Suprapubic skin (tissue), 4 donors: ENCODE data around the gene UMAD1. TPM values are rescaled to one million over a fixed set of nuclear protein-coding genes. Genes with fewer than 3 reads are reported as not detected.

Experiments used
- DNase-seq, 2 donors: peaks; one replicate each; pipeline ENCODE4 v3.0.0-alpha.2; 2019; ENCODE audit warnings: low spot score in 2 of 2
- H3K27ac ChIP-seq: fragments of 200-600 bp; sonication (generic); one replicate; pipeline ENCODE4 v1.5.1; 2019
- H3K27me3 ChIP-seq: fragments of 200-600 bp; sonication (generic); one replicate; pipeline ENCODE4 v1.5.1; 2019
- H3K36me3 ChIP-seq: fragments of 200-600 bp; sonication (generic); one replicate; pipeline ENCODE4 v1.5.1; 2019
- H3K4me1 ChIP-seq: fragments of 200-600 bp; sonication (generic); one replicate; pipeline ENCODE4 v1.5.1; 2019
- H3K4me3 ChIP-seq: fragments of 200-600 bp; sonication (generic); one replicate; pipeline ENCODE4 v1.5.1; 2019; ENCODE audit warnings: mild to moderate bottlenecking
- H3K9me3 ChIP-seq: fragments of 200-600 bp; sonication (generic); one replicate; pipeline ENCODE4 v1.5.1; 2019
- EP300 ChIP-seq: sonication (generic); formaldehyde crosslinking; IDR thresholded peaks from one replicate; pipeline ENCODE4 v1.6.1; 2017; ENCODE audit warnings: antibody characterized with exemption
- POLR2A ChIP-seq, 2 donors: fragments of 450-650 bp; IDR thresholded peaks; one replicate each; pipeline ENCODE4 v1.6.1; 2017; ENCODE audit warnings: antibody characterized with exemption in 2 of 2, mild to moderate bottlenecking in 2 of 2, moderate library complexity in 2 of 2
- POLR2AphosphoS5 ChIP-seq, 3 donors: sonication (generic); formaldehyde crosslinking; IDR thresholded peaks; one replicate each; pipeline ENCODE4 v1.6.1; 2017; ENCODE audit warnings: antibody characterized with exemption in 3 of 3
- WGBS: methylation state at CpG from one replicate; pipeline ENCODE4 v1.1.5; 2018; 5-methylcytosine and 5-hydroxymethylcytosine counted together
- total RNA-seq, 4 donors: library from RNA; depleted of rRNA; stranded (reverse); fragments of >200 nt; gene quantifications; one replicate each; pipeline ENCODE4 v1.1.0, GENCODE V29; 2016
- TF ChIP-seq, protein P1 (sequence below), 2 donors: fragments of 200-600 bp in 1 of 2; fragments of 450-650 bp in 1 of 2; sonication (generic) in 1 of 2; IDR thresholded peaks; one replicate each; pipeline ENCODE4 v1.5.1; 2016 to 2019; ENCODE audit warnings: antibody characterized with exemption in 2 of 2, mild to moderate bottlenecking in 1 of 2, moderate library complexity in 1 of 2

UMAD1 gene
- total RNA-seq, 4 donors from 2014 or later: 9.3 to 28.9 (median 17.7) TPM

DNA sequence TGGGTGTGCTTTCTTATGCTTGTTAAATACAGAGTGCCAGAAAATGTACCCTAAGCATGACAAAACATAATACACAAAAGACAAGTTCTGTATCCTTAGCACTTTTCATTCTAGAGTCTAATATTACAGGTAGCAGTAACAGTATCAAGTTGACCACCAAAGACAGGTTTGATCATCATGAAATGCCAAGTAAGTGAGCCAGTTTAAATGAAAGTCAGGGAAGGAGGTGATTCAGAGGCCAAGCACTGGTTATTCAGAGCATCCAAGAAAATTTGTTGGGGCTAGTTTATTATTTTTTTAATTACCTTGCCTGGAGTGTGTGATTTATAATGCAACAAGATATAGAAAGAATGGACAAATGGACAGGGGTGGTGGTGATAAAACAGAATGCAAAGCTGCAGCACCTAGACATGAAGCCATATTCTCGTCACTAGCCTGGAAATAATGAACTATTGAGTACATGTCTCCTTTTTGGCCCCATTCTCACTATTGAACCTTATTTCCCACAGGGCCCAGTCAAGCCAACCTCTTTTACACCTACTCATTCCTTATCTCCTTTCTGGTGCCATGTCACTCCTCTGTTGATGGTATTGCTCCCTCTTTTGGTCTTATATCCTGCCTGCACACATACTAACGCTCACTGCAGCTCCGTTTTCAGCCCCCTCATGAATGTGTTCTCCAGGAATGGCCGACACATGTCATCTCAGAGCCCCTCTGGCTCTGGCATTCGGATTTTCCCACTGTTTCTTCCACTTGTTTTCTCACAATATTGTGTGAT lies 249.4 kb downstream of the UMAD1 start:
- no peaks in the 10 kb centered on the region for H3K9me3 ChIP-seq
- H3K27me3 ChIP-seq: no peaks in the 10 kb centered on the region
- TF ChIP-seq POLR2A (IDR thresholded peaks at IDR 0.05) (no peak), EP300 (no peak), POLR2AphosphoS5 (IDR thresholded peaks at IDR 0.05) (no peak)
- TF ChIP-seq, protein P1, sequence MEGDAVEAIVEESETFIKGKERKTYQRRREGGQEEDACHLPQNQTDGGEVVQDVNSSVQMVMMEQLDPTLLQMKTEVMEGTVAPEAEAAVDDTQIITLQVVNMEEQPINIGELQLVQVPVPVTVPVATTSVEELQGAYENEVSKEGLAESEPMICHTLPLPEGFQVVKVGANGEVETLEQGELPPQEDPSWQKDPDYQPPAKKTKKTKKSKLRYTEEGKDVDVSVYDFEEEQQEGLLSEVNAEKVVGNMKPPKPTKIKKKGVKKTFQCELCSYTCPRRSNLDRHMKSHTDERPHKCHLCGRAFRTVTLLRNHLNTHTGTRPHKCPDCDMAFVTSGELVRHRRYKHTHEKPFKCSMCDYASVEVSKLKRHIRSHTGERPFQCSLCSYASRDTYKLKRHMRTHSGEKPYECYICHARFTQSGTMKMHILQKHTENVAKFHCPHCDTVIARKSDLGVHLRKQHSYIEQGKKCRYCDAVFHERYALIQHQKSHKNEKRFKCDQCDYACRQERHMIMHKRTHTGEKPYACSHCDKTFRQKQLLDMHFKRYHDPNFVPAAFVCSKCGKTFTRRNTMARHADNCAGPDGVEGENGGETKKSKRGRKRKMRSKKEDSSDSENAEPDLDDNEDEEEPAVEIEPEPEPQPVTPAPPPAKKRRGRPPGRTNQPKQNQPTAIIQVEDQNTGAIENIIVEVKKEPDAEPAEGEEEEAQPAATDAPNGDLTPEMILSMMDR (IDR thresholded peaks at IDR 0.05): no peak
- H3K36me3 ChIP-seq: no peaks in the 10 kb centered on the region
- no peaks in the 10 kb centered on the region for H3K4me1 ChIP-seq
- DNase-seq: no peak
- H3K4me3 ChIP-seq: no peak overlapping the region
- WGBS: 94% methylated on average over 5 of the region's 5 CpGs
- no peak overlapping the region for H3K27ac ChIP-seq

DNA sequence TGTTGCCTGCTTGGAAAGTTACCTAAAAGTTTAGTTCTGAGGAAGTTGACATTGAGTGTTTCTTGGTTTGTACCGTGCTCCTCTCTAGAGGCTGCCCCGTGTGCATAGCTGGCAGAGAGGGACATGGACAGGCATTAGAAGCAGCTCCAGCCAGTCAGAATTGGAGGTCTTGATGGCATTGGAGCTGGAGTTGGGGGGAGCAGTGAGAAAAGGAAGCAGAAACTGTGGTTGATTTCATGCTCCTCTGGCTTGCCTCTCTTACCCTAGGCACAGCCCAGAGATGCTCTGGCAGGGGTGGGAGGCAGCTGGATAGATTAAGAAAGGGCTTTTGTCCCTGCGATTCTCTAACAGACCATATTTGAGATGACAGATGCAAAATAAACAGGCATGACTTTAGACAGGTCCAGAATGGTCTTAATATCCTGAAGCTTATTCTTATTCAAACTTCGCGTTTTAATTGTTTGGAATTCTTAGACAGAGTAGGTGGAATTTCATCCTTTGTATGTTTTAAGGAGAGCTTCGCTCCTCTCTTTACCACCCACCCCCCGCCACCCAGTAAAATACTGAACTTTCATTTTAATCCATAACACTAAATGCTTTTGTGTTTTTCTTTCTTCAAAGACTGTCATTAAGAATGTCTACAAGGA lies 254.6 kb downstream of the UMAD1 start:
- H3K9me3 ChIP-seq: no peaks in the 10 kb centered on the region
- no peak overlapping the region for H3K4me3 ChIP-seq
- no peaks in the 10 kb centered on the region for H3K36me3 ChIP-seq
- H3K27me3 ChIP-seq: no peaks in the 10 kb centered on the region
- no peaks in the 10 kb centered on the region for H3K4me1 ChIP-seq
- H3K27ac ChIP-seq: no peak overlapping the region
- TF ChIP-seq POLR2A (IDR thresholded peaks at IDR 0.05) (no peak), POLR2AphosphoS5 (IDR thresholded peaks at IDR 0.05) (no peak), EP300 (no peak)
- TF ChIP-seq, protein P1 (IDR thresholded peaks at IDR 0.05): no peak
- WGBS: 76% methylated on average over 7 of the region's 7 CpGs
- no peak for DNase-seq

DNA sequence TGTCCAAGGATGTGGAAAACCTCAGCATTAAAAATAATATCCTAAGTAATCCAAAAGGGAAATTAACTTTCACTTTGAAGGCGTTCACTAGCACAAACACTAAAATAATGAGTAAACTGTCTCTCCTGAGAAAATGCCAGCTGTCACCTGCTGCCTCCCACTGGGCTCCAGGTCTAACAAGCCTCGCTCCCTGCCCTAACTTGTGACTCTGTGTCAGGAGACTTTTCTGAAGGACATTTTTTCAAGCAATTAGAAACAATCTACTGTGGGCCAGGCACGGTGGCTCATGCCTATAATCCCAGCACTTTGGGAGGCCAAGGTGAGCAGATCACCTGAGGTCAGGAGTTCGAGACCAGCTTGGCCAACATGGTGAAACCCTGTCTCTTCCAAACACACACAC lies 255.2 kb downstream of the UMAD1 start:
- Histone ChIP-seq H3K36me3 (no peaks in the 10 kb centered on the region), H3K4me1 (no peaks in the 10 kb centered on the region), H3K4me3 (no peak overlapping the region), H3K27ac (no peak overlapping the region), H3K9me3 (no peaks in the 10 kb centered on the region), H3K27me3 (no peaks in the 10 kb centered on the region)
- TF ChIP-seq POLR2AphosphoS5 (IDR thresholded peaks at IDR 0.05) (no peak), EP300 (no peak), POLR2A (IDR thresholded peaks at IDR 0.05) (no peak)
- TF ChIP-seq, protein P1 (IDR thresholded peaks at IDR 0.05): no peak
- 81% methylated on average over 4 of the region's 4 CpGs for WGBS
- DNase-seq: no peak

DNA sequence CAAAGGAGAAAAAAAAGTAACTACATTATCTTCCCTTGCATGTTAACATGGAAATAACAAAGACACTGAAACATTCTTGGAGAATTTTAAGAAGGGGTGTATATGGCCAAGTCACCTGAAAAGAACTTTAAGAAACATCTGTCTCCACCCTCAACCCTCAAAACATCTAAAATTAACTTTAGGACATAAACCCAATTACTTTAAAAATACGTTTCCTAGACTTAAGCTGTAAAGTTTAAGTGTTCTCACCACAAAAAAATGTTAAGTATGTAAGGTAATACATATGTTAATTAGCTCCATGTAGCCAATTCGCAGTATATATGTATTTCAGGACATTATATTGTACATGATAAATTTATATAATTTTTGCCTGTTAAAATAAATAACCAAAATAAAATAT lies 257.0 kb downstream of the UMAD1 start:
- TF ChIP-seq POLR2A (IDR thresholded peaks at IDR 0.05) (no peak), EP300 (no peak), POLR2AphosphoS5 (IDR thresholded peaks at IDR 0.05) (no peak)
- TF ChIP-seq, protein P1 (IDR thresholded peaks at IDR 0.05): no peak
- H3K27ac ChIP-seq: no peak overlapping the region
- 64% methylated on average over 2 of the region's 2 CpGs for WGBS

DNA sequence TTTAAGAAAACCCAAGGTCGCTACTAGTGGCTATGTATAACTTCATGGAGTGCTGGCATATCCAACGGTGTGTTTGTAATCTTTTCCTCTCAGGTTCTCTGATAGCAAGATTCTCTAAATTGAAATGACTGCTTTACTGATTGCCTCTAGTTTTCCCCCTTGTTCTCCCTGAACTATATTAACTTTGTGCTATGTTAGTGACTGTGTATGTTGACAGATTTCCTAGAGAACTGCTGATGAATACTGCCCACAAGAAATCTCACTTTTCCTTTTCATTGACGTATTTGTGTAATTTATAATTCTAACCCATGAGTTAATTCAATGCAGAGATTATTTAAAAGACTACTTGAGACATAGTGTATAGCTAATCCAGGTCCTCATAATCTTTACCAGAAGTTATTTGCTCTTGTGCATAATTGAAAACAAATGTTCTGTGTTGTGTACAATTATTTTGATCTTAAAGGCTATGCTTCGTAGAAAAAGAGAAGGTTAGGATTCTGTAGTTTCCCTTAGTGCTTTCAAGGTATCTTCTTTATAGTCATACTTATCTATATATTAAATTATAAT lies 257.5 kb downstream of the UMAD1 start:
- H3K4me1 ChIP-seq: no peaks in the 10 kb centered on the region
- no peak for DNase-seq
- no peak for TF ChIP-seq POLR2A (IDR thresholded peaks at IDR 0.05)
- WGBS: 45% methylated on average over 4 of the region's 4 CpGs
- no peaks in the 10 kb centered on the region for H3K9me3 ChIP-seq
- no peak overlapping the region for H3K27ac ChIP-seq
- no peaks in the 10 kb centered on the region for H3K27me3 ChIP-seq
- no peak overlapping the region for H3K4me3 ChIP-seq
- H3K36me3 ChIP-seq: no peaks in the 10 kb centered on the region

More for the DNA sequence above, 257.0 kb downstream of the UMAD1 start:
- no peaks in the 10 kb centered on the region for H3K36me3 ChIP-seq
- H3K27me3 ChIP-seq: no peaks in the 10 kb centered on the region
- H3K4me3 ChIP-seq: no peak overlapping the region
- no peaks in the 10 kb centered on the region for H3K4me1 ChIP-seq
- no peaks in the 10 kb centered on the region for H3K9me3 ChIP-seq
- DNase-seq: no peak
